Superior temporal gyrus (tissue), 1 donor: Measurements from ENCODE around the gene GNB1L.
"Not testable (repeated sequence)": the region's sequence is repeated elsewhere in the genome, so short reads cannot be mapped to it uniquely, and the experiment has no call there.

Experiments used
- DNase-seq: peaks from one replicate; pipeline ENCODE4 v3.0.0-alpha.2; 2016; ENCODE audit errors: extremely low spot score

The GNB1L gene

DNA sequence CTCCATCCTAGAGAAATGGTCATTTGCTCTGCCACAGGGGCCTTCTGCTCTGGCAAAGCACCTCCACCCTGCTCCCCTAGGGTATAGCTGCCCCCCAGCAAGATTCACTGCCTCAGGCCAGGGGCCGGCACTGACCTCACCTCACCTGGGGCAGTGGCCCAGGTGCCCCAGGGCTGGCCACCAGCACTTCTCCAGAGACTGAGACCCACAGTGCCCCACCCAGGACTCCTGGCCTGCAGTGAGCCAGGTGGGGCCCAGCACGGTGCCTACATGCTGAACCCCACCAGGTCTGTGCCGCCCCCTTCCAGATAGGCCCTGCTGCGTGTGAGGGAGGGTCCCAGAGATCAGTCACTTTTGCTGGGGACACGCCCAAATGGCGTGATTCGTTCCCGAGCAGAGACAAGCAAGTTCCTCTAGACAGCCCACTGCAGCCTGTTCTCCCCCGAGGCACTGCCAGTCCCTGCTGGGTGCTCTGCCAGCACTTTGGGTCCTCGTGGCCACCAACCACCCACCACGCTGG, 10.8 kb downstream of the GNB1L start:
- DNase-seq = no peak

DNA sequence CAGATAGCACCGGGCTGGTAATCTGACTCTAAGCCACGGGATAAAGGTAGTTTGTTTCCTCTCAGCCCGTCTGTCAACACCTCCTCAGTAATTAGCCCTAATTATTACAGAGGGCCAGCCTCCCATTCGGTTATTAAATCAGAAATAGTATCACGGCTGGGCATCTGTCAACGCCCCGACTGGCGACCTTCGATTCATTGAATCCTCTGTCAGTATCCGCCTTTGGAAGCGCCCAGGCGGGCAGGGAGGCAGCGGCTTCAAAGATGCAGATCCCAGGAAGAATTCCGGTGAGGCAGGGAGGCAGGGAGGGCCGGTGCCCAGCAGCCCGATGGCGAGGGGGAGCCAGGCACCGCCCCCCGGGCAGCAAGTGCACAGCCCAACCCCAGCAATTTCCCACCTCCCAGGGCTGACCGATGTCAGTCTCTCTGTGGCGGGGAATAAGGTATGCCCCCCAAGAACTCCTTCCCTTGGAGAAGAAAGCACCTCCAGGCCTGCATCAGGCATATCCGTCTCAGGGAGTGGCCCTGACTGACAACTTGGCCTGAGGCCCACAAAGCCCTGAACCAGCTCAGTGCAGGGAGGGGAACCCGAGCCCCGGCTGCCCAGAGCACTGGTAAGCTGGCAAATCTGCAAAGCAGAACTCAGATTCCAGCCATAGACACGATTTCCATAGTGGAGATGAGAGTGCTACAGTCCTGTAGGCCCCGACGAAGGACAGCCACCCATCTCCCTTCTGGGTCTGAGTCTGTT, 11.4 kb downstream of the GNB1L start:
- no peak for DNase-seq

DNA sequence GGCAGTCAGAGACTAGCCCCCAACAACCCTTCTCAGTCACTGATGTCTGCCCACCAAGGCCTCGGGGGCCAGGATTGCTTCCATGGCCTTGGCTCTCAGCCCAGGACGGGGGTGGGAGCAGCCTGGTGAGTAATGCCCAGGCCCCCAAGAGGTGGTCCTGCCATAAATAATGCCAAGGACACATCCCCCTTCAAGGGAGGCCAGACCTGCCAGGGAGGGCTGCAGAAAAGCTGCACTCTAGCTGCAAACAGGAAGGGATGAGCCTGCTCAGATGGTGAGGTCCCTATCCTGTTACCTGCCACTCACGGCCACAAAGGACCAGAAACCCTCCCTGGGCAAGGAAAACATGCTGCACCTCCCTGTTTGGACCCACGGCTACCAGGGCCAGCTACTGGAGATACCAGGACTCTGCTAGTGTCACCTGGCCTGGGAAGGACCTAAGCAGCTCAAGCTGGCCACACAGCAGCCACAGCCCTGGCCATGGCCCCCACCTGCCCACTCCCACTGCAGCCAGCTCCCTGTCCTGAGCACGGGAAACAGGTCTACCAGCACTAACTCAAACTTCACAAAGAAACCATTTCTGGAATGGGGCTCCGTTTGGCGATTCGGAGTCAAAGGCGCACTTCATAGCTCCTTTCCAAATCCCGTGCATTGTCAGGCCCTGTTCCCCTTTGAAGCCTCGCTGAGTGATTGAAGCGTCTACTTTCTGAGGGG, 12.1 kb downstream of the GNB1L start:
- DNase-seq = no peak

DNA sequence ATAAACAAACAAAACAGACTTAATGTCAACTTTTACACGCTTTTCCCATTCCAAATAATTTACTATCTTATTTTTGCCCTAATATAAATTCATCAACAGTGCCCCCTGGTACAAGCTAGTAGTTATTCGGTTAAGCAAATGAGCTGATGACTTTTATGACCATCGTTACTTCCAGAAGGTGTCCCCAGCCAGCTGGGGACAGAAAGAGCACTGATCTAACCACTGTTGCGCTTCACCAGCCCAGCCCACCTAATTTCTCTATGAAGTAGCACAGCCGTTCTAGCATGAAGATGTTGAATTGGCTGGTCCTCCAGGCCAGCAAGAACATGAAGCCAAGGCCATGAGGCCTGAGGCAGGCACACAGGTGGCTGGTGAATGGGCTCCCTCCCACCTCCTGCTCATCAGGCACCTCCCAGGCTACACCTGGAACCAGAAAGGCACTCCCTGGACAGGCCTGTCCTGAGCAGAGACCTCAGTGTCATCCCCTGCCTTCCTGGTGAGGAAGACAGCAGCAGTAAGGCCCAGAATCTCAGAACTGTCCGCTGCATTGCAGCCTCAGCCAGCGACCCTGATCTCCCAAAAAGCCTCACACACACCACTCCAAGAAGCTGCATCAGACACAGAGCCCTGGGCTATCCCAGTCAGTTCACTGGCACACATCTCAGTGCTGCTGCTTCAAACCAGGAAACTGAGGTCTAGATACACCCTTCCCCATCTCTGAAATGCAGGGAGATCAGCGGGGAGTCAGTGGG, 12.9 kb downstream of the GNB1L start:
- no peak for DNase-seq

DNA sequence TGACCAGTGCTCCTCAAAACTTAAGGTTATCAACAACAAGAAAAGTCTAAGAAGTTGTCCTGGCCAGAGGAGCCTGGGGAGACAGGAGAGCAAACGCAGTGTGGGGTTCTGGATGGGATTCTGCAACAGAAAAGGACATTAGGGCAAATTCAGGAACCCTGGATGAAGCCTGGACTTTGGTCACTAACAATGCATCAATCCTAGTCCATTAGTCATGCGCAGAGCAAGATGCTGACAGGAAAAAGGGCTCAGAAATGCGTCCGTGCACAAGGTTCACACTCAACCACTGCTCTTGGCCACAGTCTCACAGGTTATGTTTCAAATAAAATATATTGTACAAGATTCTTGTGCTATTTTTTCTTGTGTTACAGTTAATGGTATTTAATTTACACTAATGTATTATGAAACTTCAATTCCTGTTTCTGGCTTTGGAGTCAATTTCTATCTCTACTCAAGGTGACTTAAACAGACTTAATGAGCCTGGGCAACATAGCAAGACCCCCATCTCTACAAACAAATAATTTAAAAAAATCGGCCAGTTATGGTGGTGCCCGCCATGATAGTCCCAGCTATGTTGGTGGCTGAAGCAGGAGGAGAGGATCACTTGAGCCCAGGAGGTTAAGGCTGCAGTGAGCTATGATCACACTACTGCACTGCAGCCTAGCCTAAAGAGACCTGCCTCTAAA, 13.6 kb downstream of the GNB1L start:
- DNase-seq = no peak

DNA sequence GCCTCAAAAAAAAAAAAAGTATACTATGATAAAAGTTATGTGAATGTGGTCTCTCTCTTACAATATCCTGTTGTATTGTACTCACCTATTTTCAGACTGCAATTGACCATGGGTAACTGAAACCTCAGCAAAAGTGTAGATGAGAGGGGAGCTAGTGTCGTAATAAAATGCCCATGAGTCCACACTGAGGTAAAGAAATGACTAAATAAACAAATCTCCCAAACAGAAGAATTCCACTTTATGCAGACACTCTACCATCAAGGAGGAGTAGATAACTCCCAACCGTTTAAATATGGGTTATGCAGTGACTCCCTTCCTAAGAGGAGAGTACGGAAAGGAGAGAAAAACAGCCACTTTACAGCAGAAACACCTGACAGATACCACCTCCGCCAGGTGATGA, 14.6 kb downstream of the GNB1L start:
- no peak for DNase-seq

DNA sequence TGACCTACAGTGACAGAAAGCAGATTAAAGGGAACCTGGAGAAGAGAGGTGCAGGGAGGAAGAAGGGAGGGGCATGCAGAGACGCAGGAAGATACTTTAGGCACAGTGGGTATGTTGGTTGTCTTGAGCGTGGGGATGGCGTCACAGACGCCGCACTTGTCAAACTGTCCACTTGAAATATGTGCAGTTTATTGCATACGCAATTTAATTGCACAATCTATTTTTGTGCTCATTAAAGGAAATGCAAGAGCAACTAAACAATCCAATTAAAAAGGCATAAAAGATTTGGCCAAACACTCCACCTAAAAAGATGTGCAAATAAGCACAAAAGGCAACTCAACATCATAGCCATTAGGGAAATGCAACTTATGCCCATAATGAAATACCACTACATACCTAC, 16.8 kb downstream of the GNB1L start:
- DNase-seq = no peak

DNA sequence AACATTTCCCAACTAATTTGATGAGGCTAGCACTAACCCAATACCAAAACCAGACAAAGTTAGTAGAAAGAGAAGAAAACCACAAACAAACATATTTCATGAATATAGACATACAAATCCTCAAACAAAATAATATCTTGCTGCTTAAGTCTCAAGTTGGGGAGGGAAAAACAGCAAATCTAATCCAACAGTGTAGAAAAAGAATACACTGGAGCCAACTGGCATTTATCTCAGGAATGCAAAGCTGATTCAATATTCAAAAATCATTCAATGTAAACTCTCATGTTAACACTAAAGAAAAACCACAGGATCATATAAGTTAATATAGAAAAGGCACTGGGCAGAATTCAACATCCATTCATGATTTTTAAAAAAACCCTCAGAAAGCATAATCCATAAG, 18.2 kb downstream of the GNB1L start:
- DNase-seq = no peak

DNA sequence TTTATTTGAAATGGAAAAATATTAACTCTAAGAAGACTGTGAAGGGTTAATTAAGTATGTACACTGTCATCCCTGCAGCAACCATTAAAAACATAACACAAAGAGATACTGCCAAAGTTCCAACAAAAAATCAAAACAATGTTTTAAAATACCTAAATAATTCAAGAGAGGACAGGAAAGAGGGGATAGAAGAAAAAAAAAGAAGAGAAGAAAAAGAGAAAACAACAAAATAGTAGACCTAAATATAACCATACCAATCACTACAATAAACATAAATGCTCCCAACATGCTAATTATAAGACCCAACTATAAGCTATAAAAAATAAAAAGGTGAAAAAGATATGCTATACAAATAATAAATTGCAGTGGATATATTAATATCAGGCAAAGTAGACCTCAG, 20.1 kb downstream of the GNB1L start:
- DNase-seq = no peak

DNA sequence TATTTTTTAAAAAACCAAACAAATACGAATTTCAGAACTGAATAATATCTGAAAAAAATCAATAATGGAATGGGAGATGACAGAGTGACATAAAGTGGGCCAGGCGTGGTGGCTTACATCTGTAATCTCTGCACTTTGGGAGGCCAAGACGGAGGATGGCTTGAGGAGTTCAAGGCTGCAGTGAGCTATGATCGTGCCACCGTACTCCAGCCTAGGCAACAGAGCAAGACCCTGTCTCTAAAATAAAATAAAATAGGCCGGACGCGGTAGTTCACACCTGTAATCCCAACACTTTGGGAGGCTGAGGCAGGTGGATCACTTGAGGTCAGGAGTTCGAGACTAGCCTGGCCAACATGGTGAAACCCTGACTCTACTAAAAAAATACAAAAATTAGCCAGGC, 21.3 kb downstream of the GNB1L start:
- DNase-seq = not testable (repeated sequence)

DNA sequence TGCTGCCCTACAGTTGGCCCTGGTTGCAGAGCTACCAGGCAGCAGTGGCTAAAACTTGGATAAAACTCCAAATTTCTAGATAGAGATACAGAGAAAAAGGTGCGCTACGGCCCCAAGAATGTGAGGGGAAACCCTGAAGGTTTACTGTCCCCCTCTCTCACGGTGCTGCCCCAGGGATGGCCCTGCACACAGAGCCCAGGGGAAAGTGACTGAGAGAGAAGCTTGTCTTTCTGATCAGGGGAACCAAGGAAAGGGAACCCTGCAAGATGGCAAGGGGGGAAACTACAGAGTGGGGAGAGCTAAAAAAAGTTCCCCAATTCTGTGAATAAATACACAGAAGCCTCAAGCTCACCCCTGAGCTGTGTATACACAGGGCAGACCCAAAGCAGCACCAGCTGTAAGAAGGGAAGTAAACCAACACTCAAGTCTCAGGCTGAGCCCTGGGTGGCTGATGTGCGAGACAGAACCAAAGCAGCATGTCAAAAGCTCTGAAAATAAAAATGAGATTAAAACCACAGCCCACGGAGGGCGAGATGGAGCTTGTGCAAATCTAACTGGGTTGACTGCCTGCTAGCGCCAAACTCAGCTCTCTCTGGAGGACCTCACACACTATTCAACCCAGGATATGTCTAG, 22.1 kb downstream of the GNB1L start:
- no peak for DNase-seq

DNA sequence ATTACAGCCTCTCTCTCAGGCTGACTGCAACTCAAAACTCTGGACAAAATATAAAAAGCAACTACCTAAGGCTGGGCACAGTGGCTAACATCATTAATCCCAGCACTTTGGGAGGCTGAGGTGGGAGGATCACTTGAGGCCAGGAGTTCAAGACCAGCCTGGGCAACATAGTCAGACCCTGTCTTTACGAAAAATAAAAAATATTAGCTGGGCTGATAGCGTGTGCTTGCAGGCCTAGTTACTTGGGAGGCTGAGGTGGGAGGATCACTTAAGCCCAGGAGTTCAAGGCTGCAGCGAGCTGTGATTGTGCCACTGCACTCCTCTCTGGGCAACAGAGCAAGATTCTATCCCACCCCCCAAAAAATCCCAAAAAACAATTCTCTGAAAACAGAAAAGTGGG, 22.7 kb downstream of the GNB1L start:
- not testable (repeated sequence) for DNase-seq

DNA sequence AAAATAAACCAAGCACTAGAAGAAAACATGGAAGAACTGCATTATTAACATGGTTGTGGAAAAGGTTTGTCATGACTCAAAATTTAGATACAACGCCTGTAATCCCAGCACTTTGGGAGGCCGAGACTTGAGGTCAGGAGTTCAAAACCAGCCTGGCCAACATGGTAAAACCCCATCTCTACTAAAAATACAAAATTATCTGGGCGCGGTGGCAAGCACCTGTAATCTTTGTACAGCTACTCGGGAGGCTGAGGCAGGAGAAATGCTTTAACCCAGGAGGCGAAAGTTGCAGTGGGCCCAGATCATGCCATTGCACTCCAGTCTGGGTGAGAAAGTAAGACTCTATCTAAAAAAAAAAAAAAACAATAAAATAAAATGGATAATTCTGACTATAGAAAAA, 23.7 kb downstream of the GNB1L start:
- DNase-seq = no peak

DNA sequence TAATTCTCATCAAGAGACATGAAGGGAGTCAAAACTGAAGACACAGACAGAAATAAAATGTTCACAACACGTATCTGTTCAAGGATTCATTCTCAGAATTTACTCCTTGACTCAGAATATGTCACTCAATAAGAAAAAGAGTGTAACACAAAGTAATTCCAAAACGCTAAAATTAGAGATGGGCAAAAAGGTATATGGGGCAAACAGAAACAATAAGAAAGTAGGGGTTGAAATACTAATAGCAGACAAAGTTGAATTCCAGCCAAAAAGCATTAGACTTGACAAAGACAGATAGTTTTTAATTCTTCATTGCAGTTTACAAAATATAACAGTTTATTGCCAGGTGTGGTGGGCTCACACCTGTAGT, 26.7 kb downstream of the GNB1L start:
- DNase-seq = no peak

DNA sequence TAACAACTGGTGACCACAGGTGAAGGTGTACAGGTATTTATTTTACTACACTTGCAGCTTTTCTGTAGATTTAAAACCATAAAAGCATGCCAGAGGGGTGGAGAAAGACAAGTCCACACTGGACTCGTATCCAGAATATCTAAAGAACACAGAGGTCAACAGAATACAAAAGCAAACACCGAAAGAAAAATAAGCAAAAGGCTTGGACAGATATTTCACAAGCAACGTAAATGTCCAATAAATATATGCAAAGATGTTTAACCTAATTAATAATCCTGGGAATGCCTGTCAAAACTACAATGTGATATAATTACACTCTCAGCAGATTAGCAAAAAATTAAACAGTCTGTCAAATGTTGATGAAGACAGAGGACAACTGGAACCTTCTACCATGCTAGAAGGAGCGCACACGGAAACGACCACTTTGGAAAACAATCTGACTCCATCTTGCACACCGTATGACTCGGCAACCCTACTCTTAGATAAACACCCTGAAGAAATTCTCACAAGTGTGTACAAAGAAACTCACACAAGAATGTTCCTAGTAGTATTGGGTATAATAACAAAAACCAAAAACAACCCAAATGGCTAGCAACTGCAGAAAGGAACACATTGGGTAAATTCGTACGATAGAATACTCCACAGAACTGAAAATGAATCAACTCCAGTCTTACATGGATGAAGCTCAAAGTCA, 27.2 kb downstream of the GNB1L start:
- no peak for DNase-seq

DNA sequence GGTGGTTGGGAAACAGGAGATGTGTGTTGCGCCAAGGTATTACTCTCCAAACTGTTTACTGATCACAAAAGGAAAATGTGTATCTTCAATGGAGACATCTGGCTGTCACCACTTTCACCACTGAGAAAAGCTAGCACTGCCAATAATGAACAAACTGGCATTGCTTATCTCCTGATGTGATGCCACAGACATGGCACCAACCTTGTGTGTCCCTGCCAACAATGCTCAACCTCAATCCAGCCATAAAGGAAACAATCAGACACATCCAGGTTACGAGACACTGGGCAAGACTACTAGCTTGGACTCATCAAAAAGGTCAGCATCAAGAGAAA, 28.1 kb downstream of the GNB1L start:
- no peak for DNase-seq

DNA sequence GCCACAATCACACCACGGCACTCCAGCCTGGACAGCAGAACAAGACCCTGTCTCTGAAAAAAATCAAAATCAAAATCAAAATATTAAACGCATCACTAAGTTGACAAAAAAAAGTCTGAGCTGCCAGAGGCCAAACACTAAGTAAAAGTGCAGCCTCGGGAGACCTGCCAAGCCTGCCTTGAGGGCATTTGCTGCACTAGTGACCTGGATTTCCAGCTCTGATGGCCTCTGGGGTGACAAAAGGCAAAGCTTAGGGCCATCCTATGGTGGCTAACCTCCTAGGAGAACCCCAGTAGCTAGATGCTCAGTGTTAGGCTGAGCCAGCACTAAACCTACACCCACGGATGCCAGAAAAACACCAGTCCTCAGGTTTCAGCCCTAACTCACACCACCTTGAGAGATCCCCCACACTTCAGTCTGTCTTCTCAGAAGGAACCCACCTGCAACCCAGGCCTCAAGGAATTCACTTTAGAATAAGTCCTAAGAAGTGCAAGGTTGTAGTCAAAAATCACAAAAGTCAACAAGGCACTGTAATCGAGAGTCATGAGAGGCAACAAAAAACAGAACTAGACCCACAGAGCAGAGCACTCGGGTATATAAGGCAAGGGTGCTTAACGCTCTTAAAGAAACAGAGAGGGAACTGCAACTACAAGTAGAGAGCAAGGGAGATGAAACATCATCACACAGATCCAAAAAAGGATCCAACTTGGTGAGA, 28.6 kb downstream of the GNB1L start:
- DNase-seq = no peak

DNA sequence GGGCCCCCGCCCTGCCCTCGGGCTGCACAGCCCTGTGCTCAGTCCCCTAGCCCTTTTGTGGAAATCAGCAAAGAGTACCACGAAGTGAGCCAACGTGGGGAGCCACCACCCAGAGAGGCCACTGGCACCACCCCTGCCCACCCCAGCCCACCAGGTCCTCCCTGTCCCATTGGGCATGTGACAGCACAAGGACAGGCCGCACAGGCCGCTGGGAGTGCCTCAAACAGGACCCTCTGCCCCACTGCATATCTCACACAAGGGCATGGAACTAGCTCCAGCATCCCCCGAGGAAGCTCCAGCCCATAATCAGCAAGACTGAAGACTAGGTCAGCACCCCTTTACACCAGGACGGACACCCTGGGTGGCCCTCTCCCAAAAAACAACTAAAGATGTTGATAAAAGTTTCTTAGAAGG, 29.7 kb downstream of the GNB1L start:
- DNase-seq = no peak

DNA sequence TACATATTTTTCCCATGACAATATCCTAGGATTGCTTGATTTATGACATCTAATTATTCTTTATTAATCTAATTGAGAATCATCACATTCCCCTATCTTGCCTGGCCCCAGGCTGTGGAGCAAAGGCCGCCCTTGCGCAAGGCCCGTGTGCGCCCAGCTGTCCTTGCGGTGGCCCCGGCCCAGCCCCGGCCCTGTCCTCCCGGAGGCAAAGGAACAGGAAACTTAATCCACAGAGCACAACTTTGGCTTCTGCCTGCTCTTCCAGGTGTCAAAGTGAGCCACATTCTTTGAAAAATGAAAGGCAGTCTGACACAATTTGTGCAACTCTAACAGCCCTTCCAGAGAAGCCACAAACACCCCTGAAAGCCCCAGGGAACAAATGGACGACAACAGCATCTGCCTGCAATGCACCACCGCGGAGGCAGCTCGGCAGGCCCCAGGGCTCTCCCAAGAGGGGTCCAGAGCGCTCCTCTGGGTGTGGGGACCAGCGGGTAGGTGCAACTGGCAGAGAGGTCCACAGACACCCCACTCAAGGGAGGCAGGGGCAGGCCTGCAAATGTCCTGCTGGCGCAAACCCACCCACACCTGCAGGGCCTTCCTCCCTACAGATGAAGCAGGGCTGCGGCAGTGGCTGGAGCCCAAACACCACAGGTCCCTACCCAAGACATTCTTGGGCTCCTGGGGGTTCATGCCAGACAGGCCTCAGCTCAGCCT, 30.3 kb downstream of the GNB1L start:
- no peak for DNase-seq

DNA sequence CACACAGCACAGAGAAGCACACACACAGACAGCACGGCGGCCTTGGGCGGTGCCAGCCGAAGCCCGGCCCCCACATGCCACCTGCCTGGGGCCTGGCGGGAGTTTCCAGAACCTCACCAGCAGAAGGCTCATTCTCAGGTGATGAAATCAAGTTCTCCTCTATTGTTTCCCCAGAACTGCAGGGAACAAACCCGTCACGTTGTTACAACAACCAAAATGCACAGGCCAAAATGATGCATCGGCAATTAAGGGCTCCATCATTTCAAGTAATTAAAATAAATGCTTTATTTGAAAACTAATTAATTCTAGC, 30.8 kb downstream of the GNB1L start:
- DNase-seq = no peak
